AG04450 (cell line): ENCODE results near the gene DCBLD2. TPM values are rescaled to one million over a fixed set of nuclear protein-coding genes. Genes with fewer than 3 reads are reported as not detected.

Source experiments
- CTCF ChIA-PET: fragments of 300-600, 350-600 bp; formaldehyde crosslinking; extraction: SDS; loops from one replicate; lab custom pipeline; 2022; ENCODE audit warnings: antibody characterized with exemption, inconsistent platforms; lab: Charles Lee
- POLR2A ChIA-PET: fragments of 350-600 bp; formaldehyde crosslinking; extraction: SDS; loops from one replicate; lab custom pipeline; 2021; ENCODE audit warnings: antibody characterized with exemption, inconsistent platforms; lab: Yijun Ruan, JAX
- DNase-seq: peaks from one replicate; pipeline ENCODE4 v3.0.0-alpha.2; 2011; ENCODE audit warnings: low read depth, low spot score
- H3K27ac ChIP-seq: one replicate; pipeline ENCODE4 v1.5.1; 2012; ENCODE audit warnings: low read depth, low read length, control low read depth
- H3K27me3 ChIP-seq: one replicate; pipeline ENCODE4 v1.6.0; 2012; ENCODE audit warnings: low read length; ENCODE audit not compliant: control insufficient read depth, insufficient read depth
- H3K4me3 ChIP-seq: 2 replicates; pipeline ENCODE4 v1.5.1; 2011; ENCODE audit warnings: mild to moderate bottlenecking, low read depth, low read length, control low read depth
- H3K9me3 ChIP-seq: 2 replicates; pipeline ENCODE4 v1.5.1; 2012; ENCODE audit warnings: low read length; ENCODE audit not compliant: control insufficient read depth, insufficient read depth
- CTCF ChIP-seq: IDR thresholded peaks from 2 replicates; pipeline ENCODE4 v1.5.1; 2011; ENCODE audit warnings: low read depth, low read length, control low read depth, inconsistent platforms
- polyA plus RNA-seq: library from polyadenylated mRNA; depleted of rRNA; stranded (reverse); fragments of >200 nt; gene quantifications from 2 replicates; pipeline ENCODE4 v1.2.3, GENCODE V29; 2011

The DCBLD2 gene
- polyA plus RNA-seq, 1 experiment: 202 TPM

GRCh38 chr3:98921957-98922356 is 20.5 kb upstream of the DCBLD2 start:
- no peak overlapping the region for H3K4me3 ChIP-seq
- no peak for TF ChIP-seq CTCF
- ChIA-PET CTCF (no interaction called here), POLR2A (no interaction called here)
- no peaks in the 10 kb centered on the region for H3K27me3 ChIP-seq
- H3K27ac ChIP-seq: no peak overlapping the region
- no peaks in the 10 kb centered on the region for H3K9me3 ChIP-seq
- DNase-seq: no peak

- no peak for TF ChIP-seq CTCF
- Histone ChIP-seq H3K9me3 (no peaks in the 10 kb centered on the region), H3K4me3 (no peak overlapping the region), H3K27me3 (no peaks in the 10 kb centered on the region), H3K27ac (no peak overlapping the region)
- DNase-seq: no peak
- CTCF ChIA-PET: interaction anchor here (0.9 to 1.6 kb wide), 2 partner anchors 74 to 102 kb away, joined by 3 read pairs; no protein-coding TSS in a partner anchor
- POLR2A ChIA-PET: no interaction called here
These were observed 18.7 kb upstream of the DCBLD2 start for GRCh38 chr3:98920166-98920565.

DNA sequence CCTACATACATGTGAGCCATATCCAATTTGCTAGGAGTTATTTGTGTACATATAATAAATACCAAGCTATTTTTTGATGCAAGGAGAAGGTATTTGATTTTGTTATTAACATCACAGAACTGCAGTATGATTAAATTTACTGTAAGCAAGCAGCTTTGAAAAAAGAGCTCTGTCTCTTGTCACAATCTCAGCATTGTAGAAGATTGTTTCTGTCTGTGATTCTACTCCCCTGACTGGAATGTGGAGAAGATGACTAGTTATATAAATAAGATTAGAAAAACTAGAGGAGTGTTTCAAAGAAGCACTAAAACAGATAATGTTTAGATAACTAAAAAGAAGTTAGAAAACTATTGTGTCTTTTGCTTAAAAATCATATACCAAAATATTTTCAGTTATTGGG is 17.1 kb upstream of the DCBLD2 start:
- Histone ChIP-seq H3K4me3 (no peak overlapping the region), H3K27ac (no peak overlapping the region), H3K9me3 (no peaks in the 10 kb centered on the region), H3K27me3 (no peaks in the 10 kb centered on the region)
- DNase-seq: no peak
- CTCF ChIA-PET: interaction anchor here (1.4 kb wide), 1 partner anchor 75 kb away, joined by 3 read pairs; no protein-coding TSS in a partner anchor
- no peak for TF ChIP-seq CTCF
- POLR2A ChIA-PET: interaction anchor here (1.1 kb wide), 1 partner anchor 12 kb away, joined by 3 read pairs; no protein-coding TSS in a partner anchor

- no peaks in the 10 kb centered on the region for H3K9me3 ChIP-seq
- no peak overlapping the region for H3K4me3 ChIP-seq
- no peak for DNase-seq
- CTCF ChIA-PET: interaction anchor here (1.4 kb wide), 1 partner anchor 76 kb away, joined by 3 read pairs; no protein-coding TSS in a partner anchor
- POLR2A ChIA-PET: no interaction called here
- no peaks in the 10 kb centered on the region for H3K27me3 ChIP-seq
- no peak for TF ChIP-seq CTCF
- no peak overlapping the region for H3K27ac ChIP-seq
These were observed 16.1 kb upstream of the DCBLD2 start for GRCh38 chr3:98917608-98918007.

DNA sequence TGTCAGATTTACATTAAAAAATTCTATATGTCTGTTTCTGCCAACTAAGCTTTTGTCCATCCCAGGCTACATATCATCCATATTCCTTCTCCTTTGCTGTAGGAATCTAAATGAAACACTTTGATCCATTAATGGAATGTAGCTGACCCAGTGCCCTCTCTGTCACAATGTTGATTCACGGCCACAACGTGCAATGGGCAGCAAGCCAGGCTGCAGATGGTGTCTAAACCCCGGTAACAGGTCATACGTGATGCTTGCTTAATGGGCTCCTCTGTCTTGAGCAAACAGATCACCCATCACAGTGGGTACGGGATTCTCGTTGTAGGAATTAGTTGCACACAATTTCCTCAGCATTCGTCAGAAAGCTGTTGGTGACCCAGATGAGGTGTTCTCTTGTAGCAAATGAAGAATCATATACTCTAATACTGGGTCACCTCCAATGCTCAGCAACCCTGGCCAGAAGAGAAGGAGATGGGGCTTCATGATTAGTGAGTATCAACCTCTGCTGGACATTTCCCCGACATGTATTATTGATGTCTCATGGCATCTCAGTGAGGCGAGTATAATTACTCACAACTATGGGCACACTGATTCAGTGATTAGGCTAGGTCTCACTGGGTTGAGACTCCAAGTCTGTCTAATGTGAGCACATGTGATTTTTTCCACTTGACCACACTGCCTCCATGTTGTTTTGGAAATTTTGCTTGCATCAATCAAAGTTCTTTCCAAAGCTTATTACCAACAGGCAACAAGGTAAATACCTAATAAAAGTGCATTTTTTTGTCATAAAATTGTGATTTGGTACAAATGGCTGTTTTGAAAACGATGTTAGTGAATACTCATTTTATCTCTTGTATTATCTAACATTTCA is 12.9 kb upstream of the DCBLD2 start:
- DNase-seq: no peak
- ChIA-PET POLR2A (interaction anchor here (0.7 kb wide), 1 partner anchor 13 kb away, joined by 3 read pairs; the partner anchor contains the start of gene DCBLD2), CTCF (no interaction called here)
- Histone ChIP-seq H3K27ac (no peak overlapping the region), H3K27me3 (no peaks in the 10 kb centered on the region), H3K9me3 (no peaks in the 10 kb centered on the region), H3K4me3 (no peak overlapping the region)
- TF ChIP-seq CTCF: no peak
